GM12873 (cell line): ENCODE measurements around the gene ASAP2.

Experiments used
- CTCF ChIP-seq: IDR thresholded peaks from 2 replicates; pipeline ENCODE4 v1.5.1; 2012; ENCODE audit warnings: low read depth, mild to moderate bottlenecking, moderate library complexity, low read length, control low read depth; ENCODE audit not compliant: insufficient read depth; ENCODE audit errors: missing control alignments

Gene ASAP2

GRCh38 chr2:9347411-9347881, 140.8 kb downstream of the ASAP2 start:
- TF ChIP-seq CTCF = no peak

- no peak for TF ChIP-seq CTCF
Measured at GRCh38 chr2:9354318-9354717, 147.7 kb downstream of the ASAP2 start.

GRCh38 chr2:9355270-9355669, 148.7 kb downstream of the ASAP2 start:
- TF ChIP-seq CTCF = no peak

- TF ChIP-seq CTCF = no peak
Measured at GRCh38 chr2:9355716-9356115, 149.1 kb downstream of the ASAP2 start.

GRCh38 chr2:9356261-9356660, 149.6 kb downstream of the ASAP2 start:
- no peak for TF ChIP-seq CTCF

GRCh38 chr2:9358846-9359245, 152.2 kb downstream of the ASAP2 start:
- TF ChIP-seq CTCF = no peak

- no peak for TF ChIP-seq CTCF
Measured at GRCh38 chr2:9359463-9359862, 152.9 kb downstream of the ASAP2 start.
